Neural progenitor cell (in vitro differentiated cells): Measurements from ENCODE around the gene CATSPERB. TPM values are rescaled to one million over a fixed set of nuclear protein-coding genes. Genes with fewer than 3 reads are reported as not detected.

ENCODE experiments used
- DNase-seq: peaks from one replicate; pipeline ENCODE4 v3.0.0-alpha.2; 2016; ENCODE audit warnings: low spot score
- H2AFZ ChIP-seq: fragments of 200-600 bp; sonication (generic); replicated peaks from 2 replicates; pipeline ENCODE4 v1.6.1; 2016; ENCODE audit warnings: antibody characterized with exemption
- H3F3A ChIP-seq: fragments of 200-600 bp; sonication (generic); 2 replicates; pipeline ENCODE4 v1.6.1; 2016; ENCODE audit warnings: antibody characterized with exemption, low read depth
- H3K27ac ChIP-seq: fragments of 200-600 bp; sonication (generic); 2 replicates; pipeline ENCODE4 v1.5.1; 2016; ENCODE audit warnings: mild to moderate bottlenecking
- H3K27me3 ChIP-seq: fragments of 200-600 bp; sonication (generic); 2 replicates; pipeline ENCODE4 v1.6.1; 2016; ENCODE audit warnings: mild to moderate bottlenecking, moderate library complexity
- H3K36me3 ChIP-seq: fragments of 200-600 bp; sonication (generic); 2 replicates; pipeline ENCODE4 v1.5.1; 2016
- H3K4me1 ChIP-seq: fragments of 200-600 bp; sonication (generic); 2 replicates; pipeline ENCODE4 v1.6.1; 2016; ENCODE audit warnings: mixed run types
- H3K4me2 ChIP-seq: fragments of 200-600 bp; sonication (generic); 2 replicates; pipeline ENCODE4 v1.6.1; 2016
- H3K4me3 ChIP-seq: fragments of 200-600 bp; sonication (generic); 2 replicates; pipeline ENCODE4 v1.5.1; 2016
- H3K79me2 ChIP-seq: fragments of 200-600 bp; sonication (generic); 2 replicates; pipeline ENCODE4 v1.6.1; 2016; ENCODE audit warnings: low read depth
- H3K9ac ChIP-seq: fragments of 200-600 bp; sonication (generic); 2 replicates; pipeline ENCODE4 v1.6.1; 2016
- H3K9me3 ChIP-seq: fragments of 200-600 bp; sonication (generic); 2 replicates; pipeline ENCODE4 v1.5.1; 2016; ENCODE audit warnings: low read depth
- H4K20me1 ChIP-seq: fragments of 200-600 bp; sonication (generic); 2 replicates; pipeline ENCODE4 v1.6.1; 2016; ENCODE audit warnings: low read depth
- H3K27ac Mint-ChIP-seq: 3 replicates; pipeline ENCODE4 v1.8.0; 2021; ENCODE audit warnings: mixed read lengths
- H3K27me3 Mint-ChIP-seq: 2 replicates; pipeline ENCODE4 v1.8.0; 2022; ENCODE audit warnings: low read depth, mild to moderate bottlenecking, inconsistent platforms, moderate library complexity, mixed read lengths; ENCODE audit not compliant: insufficient read depth
- H3K36me3 Mint-ChIP-seq: 3 replicates; pipeline ENCODE4 v1.8.0; 2021; ENCODE audit warnings: mixed read lengths
- H3K4me1 Mint-ChIP-seq: 3 replicates; pipeline ENCODE4 v1.8.0; 2021; ENCODE audit warnings: mixed read lengths
- H3K4me3 Mint-ChIP-seq: 3 replicates; pipeline ENCODE4 v1.8.0; 2021; ENCODE audit warnings: mild to moderate bottlenecking, moderate library complexity, mixed read lengths
- H3K9me3 Mint-ChIP-seq: 3 replicates; pipeline ENCODE4 v1.8.0; 2020; ENCODE audit warnings: mixed read lengths
- EZH2 ChIP-seq: fragments of 200-600 bp; sonication (generic); IDR thresholded peaks from 2 replicates; pipeline ENCODE4 v1.6.1; 2017; ENCODE audit warnings: antibody characterized with exemption, mild to moderate bottlenecking, moderate library complexity
- EZH2phosphoT487 ChIP-seq: fragments of 200-600 bp; sonication (generic); IDR thresholded peaks from 2 replicates; pipeline ENCODE4 v1.6.1; 2017; ENCODE audit warnings: antibody characterized with exemption
- total RNA-seq: library from RNA; depleted of rRNA; stranded (reverse); fragments of >200 nt; gene quantifications from 2 replicates; pipeline ENCODE4 v1.2.3, GENCODE V29; 2015; ENCODE audit warnings: low replicate concordance
- TF ChIP-seq, protein P1 (sequence below): fragments of 200-600 bp; sonication (generic); IDR thresholded peaks from 2 replicates; pipeline ENCODE4 v1.5.1; 2017; ENCODE audit warnings: antibody characterized with exemption, mild to moderate bottlenecking

Gene CATSPERB
- total RNA-seq, 1 donor from 2014 or later, result not detected

DNA sequence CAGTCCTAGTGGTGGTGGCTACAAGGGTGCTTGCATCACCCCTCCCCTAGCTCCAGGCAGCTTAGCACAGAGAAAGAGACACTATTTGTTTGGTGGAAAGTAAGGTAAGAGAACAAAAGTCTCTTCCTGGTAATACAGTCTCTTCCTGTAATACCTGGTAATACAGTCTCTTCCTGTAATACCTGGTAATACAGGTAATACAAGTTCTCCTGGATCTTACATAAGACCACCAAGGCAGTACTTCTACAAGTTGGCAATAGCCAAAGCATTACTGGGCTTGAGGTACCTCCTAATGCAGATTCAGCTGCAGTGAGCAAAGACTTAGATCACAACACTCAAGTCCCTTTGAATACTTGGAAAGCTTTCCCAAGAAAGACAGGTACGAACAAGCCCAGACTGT lies 77.0 kb downstream of the CATSPERB start:
- peaks cover 3% of the 10 kb centered on the region for H3K27me3 Mint-ChIP-seq
- no peak overlapping the region for H3K4me2 ChIP-seq
- no peak overlapping the region for H3K27ac Mint-ChIP-seq
- H3K9me3 Mint-ChIP-seq, result no peaks in the 10 kb centered on the region
- TF ChIP-seq, protein P1, sequence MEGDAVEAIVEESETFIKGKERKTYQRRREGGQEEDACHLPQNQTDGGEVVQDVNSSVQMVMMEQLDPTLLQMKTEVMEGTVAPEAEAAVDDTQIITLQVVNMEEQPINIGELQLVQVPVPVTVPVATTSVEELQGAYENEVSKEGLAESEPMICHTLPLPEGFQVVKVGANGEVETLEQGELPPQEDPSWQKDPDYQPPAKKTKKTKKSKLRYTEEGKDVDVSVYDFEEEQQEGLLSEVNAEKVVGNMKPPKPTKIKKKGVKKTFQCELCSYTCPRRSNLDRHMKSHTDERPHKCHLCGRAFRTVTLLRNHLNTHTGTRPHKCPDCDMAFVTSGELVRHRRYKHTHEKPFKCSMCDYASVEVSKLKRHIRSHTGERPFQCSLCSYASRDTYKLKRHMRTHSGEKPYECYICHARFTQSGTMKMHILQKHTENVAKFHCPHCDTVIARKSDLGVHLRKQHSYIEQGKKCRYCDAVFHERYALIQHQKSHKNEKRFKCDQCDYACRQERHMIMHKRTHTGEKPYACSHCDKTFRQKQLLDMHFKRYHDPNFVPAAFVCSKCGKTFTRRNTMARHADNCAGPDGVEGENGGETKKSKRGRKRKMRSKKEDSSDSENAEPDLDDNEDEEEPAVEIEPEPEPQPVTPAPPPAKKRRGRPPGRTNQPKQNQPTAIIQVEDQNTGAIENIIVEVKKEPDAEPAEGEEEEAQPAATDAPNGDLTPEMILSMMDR, result no peak
- TF ChIP-seq EZH2, result no peak
- TF ChIP-seq EZH2phosphoT487, result no peak
- H3K4me1 Mint-ChIP-seq, result no peaks in the 10 kb centered on the region
- no peaks in the 10 kb centered on the region for H3F3A ChIP-seq
- no peak overlapping the region for H3K4me3 Mint-ChIP-seq
- no peaks in the 10 kb centered on the region for H3K36me3 Mint-ChIP-seq
- no peak overlapping the region for H3K27ac ChIP-seq
- no peak overlapping the region for H3K4me3 ChIP-seq
- no peaks in the 10 kb centered on the region for H4K20me1 ChIP-seq
- H3K27me3 ChIP-seq, result no peaks in the 10 kb centered on the region
- DNase-seq, result no peak
- no peaks in the 10 kb centered on the region for H3K79me2 ChIP-seq
- H2AFZ ChIP-seq, result no peak overlapping the region
- no peaks in the 10 kb centered on the region for H3K36me3 ChIP-seq
- H3K4me1 ChIP-seq, result no peaks in the 10 kb centered on the region
- H3K9ac ChIP-seq, result no peak overlapping the region
- H3K9me3 ChIP-seq, result no peaks in the 10 kb centered on the region

DNA sequence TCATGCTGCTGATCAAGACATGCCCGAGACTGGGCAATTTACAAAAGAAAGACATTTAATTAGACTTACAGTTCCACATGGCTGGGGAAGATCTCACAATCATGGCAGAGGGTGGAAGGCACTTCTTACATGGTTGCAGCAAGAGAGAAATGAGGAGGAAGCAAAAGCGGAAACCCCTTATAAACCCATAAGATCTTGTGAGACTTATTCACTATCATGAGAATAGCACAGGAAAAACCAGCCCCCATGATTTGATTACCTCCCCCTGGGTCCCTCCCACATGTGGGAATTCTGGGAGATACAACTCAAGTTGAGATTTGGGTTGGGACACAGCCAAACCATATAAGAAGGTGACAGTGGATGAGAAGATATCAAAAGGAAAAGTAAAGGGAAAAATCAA lies 78.4 kb downstream of the CATSPERB start:
- no peak overlapping the region for H3K4me2 ChIP-seq
- Mint-ChIP-seq H3K4me3 (no peak overlapping the region), H3K4me1 (no peaks in the 10 kb centered on the region), H3K9me3 (no peaks in the 10 kb centered on the region), H3K27me3 (peaks cover 3% of the 10 kb centered on the region), H3K36me3 (no peaks in the 10 kb centered on the region), H3K27ac (no peak overlapping the region)
- no peaks in the 10 kb centered on the region for H4K20me1 ChIP-seq
- H2AFZ ChIP-seq, result no peak overlapping the region
- H3K27ac ChIP-seq, result no peak overlapping the region
- DNase-seq, result no peak
- no peaks in the 10 kb centered on the region for H3K27me3 ChIP-seq
- no peak overlapping the region for H3K9ac ChIP-seq
- H3F3A ChIP-seq, result no peaks in the 10 kb centered on the region
- H3K4me1 ChIP-seq, result no peaks in the 10 kb centered on the region
- TF ChIP-seq EZH2 (no peak), EZH2phosphoT487 (no peak)
- TF ChIP-seq, protein P1, result no peak
- H3K9me3 ChIP-seq, result no peaks in the 10 kb centered on the region
- H3K36me3 ChIP-seq, result no peaks in the 10 kb centered on the region
- no peaks in the 10 kb centered on the region for H3K79me2 ChIP-seq
- no peak overlapping the region for H3K4me3 ChIP-seq

DNA sequence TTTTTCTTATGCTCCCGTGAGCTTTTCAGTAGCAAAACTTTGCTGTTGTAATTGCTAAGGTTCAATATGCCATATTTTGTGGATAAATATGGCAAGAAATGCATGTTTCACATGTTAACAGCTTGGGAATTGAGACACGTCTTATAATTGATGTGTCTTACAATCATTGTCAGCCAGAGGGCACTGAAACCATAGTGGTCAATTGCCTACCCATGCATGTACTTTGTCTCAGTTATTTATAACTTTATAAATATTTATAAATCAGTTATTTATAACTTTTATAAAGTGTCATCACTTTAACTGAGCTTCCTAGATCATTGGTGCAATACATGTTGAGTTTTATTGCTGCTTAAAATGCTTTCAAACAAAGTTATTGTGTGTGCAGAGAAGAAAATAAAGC lies 82.0 kb downstream of the CATSPERB start:
- Mint-ChIP-seq H3K9me3 (peaks cover 3% of the 10 kb centered on the region), H3K27ac (no peak overlapping the region), H3K27me3 (peaks cover 3% of the 10 kb centered on the region), H3K36me3 (no peaks in the 10 kb centered on the region), H3K4me3 (no peak overlapping the region), H3K4me1 (peaks cover 5% of the 10 kb centered on the region)
- Histone ChIP-seq H3K9me3 (no peaks in the 10 kb centered on the region), H3K4me3 (no peak overlapping the region), H3K27ac (no peak overlapping the region), H3K36me3 (no peaks in the 10 kb centered on the region), H4K20me1 (no peaks in the 10 kb centered on the region), H2AFZ (no peak overlapping the region), H3K9ac (no peak overlapping the region), H3F3A (no peaks in the 10 kb centered on the region), H3K79me2 (no peaks in the 10 kb centered on the region), H3K4me1 (no peaks in the 10 kb centered on the region), H3K27me3 (no peaks in the 10 kb centered on the region), H3K4me2 (no peak overlapping the region)
- DNase-seq, result peak; percentile 27
- TF ChIP-seq, protein P1, result peak; percentile 50
- no peak for TF ChIP-seq EZH2phosphoT487

DNA sequence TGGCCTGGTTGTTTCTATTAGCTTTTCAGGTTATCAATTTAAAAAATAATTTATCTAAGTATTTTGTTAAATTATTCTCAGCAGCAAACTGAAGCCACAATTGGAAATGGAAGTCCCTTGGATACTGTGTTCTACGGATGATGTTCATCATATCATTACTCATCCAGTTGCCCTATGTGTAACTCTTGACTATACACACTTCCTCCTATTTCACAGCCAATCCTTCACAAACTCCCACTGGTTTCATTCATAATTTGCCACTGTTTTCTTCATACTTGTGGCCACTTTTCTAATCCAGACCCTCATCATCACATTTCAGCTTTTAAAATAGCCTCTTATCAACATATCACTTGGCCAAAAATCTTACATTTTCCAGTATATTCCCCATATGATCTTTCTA lies 84.0 kb downstream of the CATSPERB start:
- no peak overlapping the region for H2AFZ ChIP-seq
- no peak overlapping the region for H3K9ac ChIP-seq
- Mint-ChIP-seq H3K36me3 (no peaks in the 10 kb centered on the region), H3K9me3 (peaks cover 3% of the 10 kb centered on the region), H3K27me3 (peaks cover 3% of the 10 kb centered on the region), H3K4me3 (no peak overlapping the region), H3K27ac (no peak overlapping the region), H3K4me1 (peaks cover 5% of the 10 kb centered on the region)
- no peaks in the 10 kb centered on the region for H4K20me1 ChIP-seq
- no peak overlapping the region for H3K27ac ChIP-seq
- no peaks in the 10 kb centered on the region for H3K4me1 ChIP-seq
- DNase-seq, result no peak
- no peaks in the 10 kb centered on the region for H3K27me3 ChIP-seq
- no peaks in the 10 kb centered on the region for H3F3A ChIP-seq
- H3K9me3 ChIP-seq, result no peaks in the 10 kb centered on the region
- no peaks in the 10 kb centered on the region for H3K36me3 ChIP-seq
- TF ChIP-seq, protein P1, result no peak
- TF ChIP-seq EZH2phosphoT487 (no peak), EZH2 (no peak)
- H3K4me2 ChIP-seq, result no peak overlapping the region
- H3K4me3 ChIP-seq, result no peak overlapping the region
- H3K79me2 ChIP-seq, result no peaks in the 10 kb centered on the region
